Fibroblast of skin of abdomen (primary cell): ENCODE data around the gene PRDM15.
"Not testable (repeated sequence)": the region's sequence is repeated elsewhere in the genome, so short reads cannot be mapped to it uniquely, and the experiment has no call there.

ENCODE experiments used
- DNase-seq: peaks from one replicate; pipeline ENCODE4 v3.0.0-alpha.2; 2013

The PRDM15 gene

GRCh38 chr21:41804381-41804780 lies 74.8 kb downstream of the PRDM15 start:
- DNase-seq, result no peak

GRCh38 chr21:41803316-41803715 lies 75.8 kb downstream of the PRDM15 start:
- DNase-seq, result no peak

GRCh38 chr21:41802684-41803083 lies 76.5 kb downstream of the PRDM15 start:
- DNase-seq, result peak; percentile 40

- no peak for DNase-seq
Observed at GRCh38 chr21:41802198-41802584, 77.0 kb downstream of the PRDM15 start.

- no peak for DNase-seq
Observed at GRCh38 chr21:41801321-41802197, 77.6 kb downstream of the PRDM15 start.

GRCh38 chr21:41800425-41801320 lies 78.5 kb downstream of the PRDM15 start:
- no peak for DNase-seq

- no peak for DNase-seq
Observed at GRCh38 chr21:41799763-41800162, 79.4 kb downstream of the PRDM15 start.

GRCh38 chr21:41798326-41798725 lies 80.8 kb downstream of the PRDM15 start:
- DNase-seq, result no peak

GRCh38 chr21:41796476-41797080 lies 82.6 kb downstream of the PRDM15 start:
- DNase-seq, result no peak

GRCh38 chr21:41795726-41796125 lies 83.4 kb downstream of the PRDM15 start:
- DNase-seq, result no peak

GRCh38 chr21:41794600-41794999 lies 84.5 kb downstream of the PRDM15 start:
- no peak for DNase-seq

- DNase-seq, result no peak
Observed at GRCh38 chr21:41792711-41793110, 86.4 kb downstream of the PRDM15 start.

GRCh38 chr21:41786509-41786987 lies 92.6 kb downstream of the PRDM15 start:
- DNase-seq, result peak; percentile 93

GRCh38 chr21:41785262-41785661 lies 93.9 kb downstream of the PRDM15 start:
- DNase-seq, result not testable (repeated sequence)

GRCh38 chr21:41784456-41785102 lies 94.6 kb downstream of the PRDM15 start:
- DNase-seq, result no peak

- DNase-seq, result peak; percentile 52
Observed at GRCh38 chr21:41783476-41784180, 95.5 kb downstream of the PRDM15 start.

GRCh38 chr21:41781050-41781410 lies 98.1 kb downstream of the PRDM15 start:
- no peak for DNase-seq

GRCh38 chr21:41780337-41781049 lies 98.7 kb downstream of the PRDM15 start:
- no peak for DNase-seq

- no peak for DNase-seq
Observed at GRCh38 chr21:41779659-41780058, 99.5 kb downstream of the PRDM15 start.

GRCh38 chr21:41778930-41779600 lies 100.1 kb downstream of the PRDM15 start:
- DNase-seq, result no peak
